KMS-11 (cell line): Measurements from ENCODE around the gene SMYD2.
A peak's percentile ranks its signal among the peaks of the same experiment; 100 is the strongest.

Source experiments
- H2AFZ ChIP-seq: fragments of 200-600 bp; sonication (generic); 2 replicates; pipeline ENCODE4 v1.6.1; 2016; ENCODE audit warnings: antibody characterized with exemption, mixed run types, low read depth
- H3K27ac ChIP-seq: fragments of 200-600 bp; sonication (generic); 2 replicates; pipeline ENCODE4 v1.6.1; 2016; ENCODE audit warnings: mild to moderate bottlenecking, mixed run types
- H3K27me3 ChIP-seq: fragments of 200-600 bp; sonication (generic); 2 replicates; pipeline ENCODE4 v1.6.1; 2017; ENCODE audit warnings: mild to moderate bottlenecking, low read depth, mixed run types, moderate library complexity; ENCODE audit not compliant: insufficient read depth
- H3K36me3 ChIP-seq: fragments of 200-600 bp; sonication (generic); 2 replicates; pipeline ENCODE4 v1.6.1; 2017; ENCODE audit warnings: mild to moderate bottlenecking, mixed run types; ENCODE audit not compliant: insufficient read depth
- H3K4me1 ChIP-seq: fragments of 200-600 bp; sonication (generic); 2 replicates; pipeline ENCODE4 v1.6.1; 2016; ENCODE audit warnings: mild to moderate bottlenecking, low read depth, mixed run types; ENCODE audit not compliant: poor library complexity, severe bottlenecking
- H3K4me2 ChIP-seq: fragments of 200-600 bp; sonication (generic); 2 replicates; pipeline ENCODE4 v1.7.0; 2016; ENCODE audit warnings: mild to moderate bottlenecking, mixed run types
- H3K4me3 ChIP-seq: fragments of 200-600 bp; sonication (generic); IDR thresholded peaks from 2 replicates; pipeline ENCODE4 v1.6.1; 2017; ENCODE audit warnings: low read depth, low read length, mixed read lengths; ENCODE audit not compliant: insufficient read depth
- H3K79me2 ChIP-seq: fragments of 200-600 bp; sonication (generic); 2 replicates; pipeline ENCODE4 v1.6.1; 2016; ENCODE audit warnings: low read depth, mixed run types; ENCODE audit not compliant: insufficient read depth
- H3K9ac ChIP-seq: fragments of 200-600 bp; sonication (generic); 2 replicates; pipeline ENCODE4 v1.6.1; 2016; ENCODE audit warnings: mild to moderate bottlenecking, mixed run types
- H4K20me1 ChIP-seq: fragments of 200-600 bp; sonication (generic); 2 replicates; pipeline ENCODE4 v1.6.1; 2016; ENCODE audit warnings: mild to moderate bottlenecking, mixed run types; ENCODE audit not compliant: insufficient read depth
- TF ChIP-seq, protein P1 (sequence below): fragments of 200-600 bp; sonication (generic); conservative IDR thresholded peaks from 2 replicates; pipeline ENCODE4 v1.6.1; 2017; ENCODE audit warnings: low read depth, mild to moderate bottlenecking, antibody characterized with exemption, low read length, moderate library complexity, mixed read lengths

Gene SMYD2, protein sequence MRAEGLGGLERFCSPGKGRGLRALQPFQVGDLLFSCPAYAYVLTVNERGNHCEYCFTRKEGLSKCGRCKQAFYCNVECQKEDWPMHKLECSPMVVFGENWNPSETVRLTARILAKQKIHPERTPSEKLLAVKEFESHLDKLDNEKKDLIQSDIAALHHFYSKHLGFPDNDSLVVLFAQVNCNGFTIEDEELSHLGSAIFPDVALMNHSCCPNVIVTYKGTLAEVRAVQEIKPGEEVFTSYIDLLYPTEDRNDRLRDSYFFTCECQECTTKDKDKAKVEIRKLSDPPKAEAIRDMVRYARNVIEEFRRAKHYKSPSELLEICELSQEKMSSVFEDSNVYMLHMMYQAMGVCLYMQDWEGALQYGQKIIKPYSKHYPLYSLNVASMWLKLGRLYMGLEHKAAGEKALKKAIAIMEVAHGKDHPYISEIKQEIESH

DNA sequence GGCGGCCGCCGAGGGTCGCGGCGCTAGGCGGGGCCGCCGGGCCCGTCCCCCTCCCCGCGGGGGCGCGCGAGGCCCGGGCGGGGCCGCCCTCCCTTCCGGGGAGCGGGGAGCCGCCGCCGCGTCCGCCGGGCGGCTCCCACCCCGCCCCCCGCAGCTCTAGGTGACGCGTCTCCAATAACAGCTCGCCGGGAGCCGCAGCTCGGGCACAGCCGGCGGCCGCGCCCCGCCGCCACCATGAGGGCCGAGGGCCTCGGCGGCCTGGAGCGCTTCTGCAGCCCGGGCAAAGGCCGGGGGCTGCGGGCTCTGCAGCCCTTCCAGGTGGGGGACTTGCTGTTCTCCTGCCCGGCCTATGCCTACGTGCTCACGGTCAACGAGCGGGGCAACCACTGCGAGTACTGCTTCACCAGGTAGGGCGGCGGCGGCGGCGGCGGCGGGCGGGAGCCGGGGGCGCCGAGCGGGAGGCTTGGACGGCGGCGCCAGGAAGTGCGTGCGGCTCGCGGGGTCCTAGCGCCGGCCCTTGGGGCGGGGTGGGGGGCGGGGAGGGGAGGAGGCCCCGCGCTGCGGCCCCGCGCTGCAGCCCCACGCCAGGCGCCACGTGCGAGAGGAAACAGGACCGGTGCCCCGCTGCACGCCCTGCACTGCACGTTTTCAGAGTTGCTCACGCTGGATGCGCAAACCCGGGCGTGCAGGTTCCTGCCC is at the start of gene SMYD2:
SMYD2 (plus strand) TSS at position 139 of the 699 bp plus-strand sequence; CDS start at position 235, 96 bp downstream.
- peaks cover 36% of the 10 kb centered on the region; the same call in 1 of the 2 replicates for H3K79me2 ChIP-seq
- H3K27me3 ChIP-seq: no peaks in the 10 kb centered on the region
- H2AFZ ChIP-seq: peak within 1 kb of the TSS; percentile 91
- no peaks in the 10 kb centered on the region for H3K36me3 ChIP-seq
- TF ChIP-seq, protein P1, sequence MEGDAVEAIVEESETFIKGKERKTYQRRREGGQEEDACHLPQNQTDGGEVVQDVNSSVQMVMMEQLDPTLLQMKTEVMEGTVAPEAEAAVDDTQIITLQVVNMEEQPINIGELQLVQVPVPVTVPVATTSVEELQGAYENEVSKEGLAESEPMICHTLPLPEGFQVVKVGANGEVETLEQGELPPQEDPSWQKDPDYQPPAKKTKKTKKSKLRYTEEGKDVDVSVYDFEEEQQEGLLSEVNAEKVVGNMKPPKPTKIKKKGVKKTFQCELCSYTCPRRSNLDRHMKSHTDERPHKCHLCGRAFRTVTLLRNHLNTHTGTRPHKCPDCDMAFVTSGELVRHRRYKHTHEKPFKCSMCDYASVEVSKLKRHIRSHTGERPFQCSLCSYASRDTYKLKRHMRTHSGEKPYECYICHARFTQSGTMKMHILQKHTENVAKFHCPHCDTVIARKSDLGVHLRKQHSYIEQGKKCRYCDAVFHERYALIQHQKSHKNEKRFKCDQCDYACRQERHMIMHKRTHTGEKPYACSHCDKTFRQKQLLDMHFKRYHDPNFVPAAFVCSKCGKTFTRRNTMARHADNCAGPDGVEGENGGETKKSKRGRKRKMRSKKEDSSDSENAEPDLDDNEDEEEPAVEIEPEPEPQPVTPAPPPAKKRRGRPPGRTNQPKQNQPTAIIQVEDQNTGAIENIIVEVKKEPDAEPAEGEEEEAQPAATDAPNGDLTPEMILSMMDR: no peak
- peak within 1 kb of the TSS; percentile 93 for H3K9ac ChIP-seq
- H3K27ac ChIP-seq: peak within 1 kb of the TSS; percentile 84
- no peaks in the 10 kb centered on the region for H4K20me1 ChIP-seq
- peak within 1 kb of the TSS; percentile 85 for H3K4me2 ChIP-seq
- peak within 1 kb of the TSS; percentile 68 for H3K4me3 ChIP-seq
- peaks cover 25% of the 10 kb centered on the region for H3K4me1 ChIP-seq

DNA sequence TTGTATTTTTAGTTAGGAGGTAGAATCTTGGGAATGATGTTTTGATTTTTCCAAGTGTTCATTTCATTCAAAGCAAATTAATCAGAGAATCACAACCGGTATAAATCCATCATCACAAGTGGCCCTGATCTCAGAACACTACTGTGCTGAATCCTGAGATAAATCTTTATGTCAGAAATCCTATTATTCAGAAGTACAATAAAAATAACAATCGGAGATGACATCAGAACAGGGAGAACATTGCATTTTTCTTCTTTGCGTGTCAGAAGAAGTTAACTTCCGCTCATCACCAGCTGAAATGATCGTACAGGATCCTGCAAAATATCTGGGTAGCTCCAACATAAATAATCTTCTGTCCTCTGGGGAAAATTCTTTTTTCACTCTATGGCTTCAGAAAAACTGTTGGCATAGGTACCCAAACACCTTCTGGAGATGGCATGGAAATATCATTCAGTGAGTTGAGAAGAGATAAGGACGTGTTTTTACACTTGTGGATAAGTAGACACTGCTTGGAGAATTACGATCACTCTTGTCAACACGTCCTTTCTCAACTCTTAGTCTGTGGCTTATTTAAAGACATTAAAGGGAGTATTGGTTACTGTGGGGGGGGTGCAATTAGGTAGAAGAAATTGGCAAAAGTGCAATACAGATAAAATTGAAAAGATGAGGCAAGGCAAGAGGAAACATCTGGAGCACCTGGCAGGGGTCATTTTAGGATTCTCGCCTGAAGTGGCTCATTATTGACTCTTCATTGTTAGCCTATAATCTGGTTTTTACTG is 46.9 kb upstream of the SMYD2 start:
- H3K4me3 ChIP-seq: no peak overlapping the region
- H3K27me3 ChIP-seq: no peaks in the 10 kb centered on the region
- H3K36me3 ChIP-seq: no peaks in the 10 kb centered on the region
- H3K9ac ChIP-seq: no peak overlapping the region
- no peaks in the 10 kb centered on the region for H3K79me2 ChIP-seq
- H3K4me2 ChIP-seq: no peak overlapping the region
- no peaks in the 10 kb centered on the region for H3K4me1 ChIP-seq
- no peak overlapping the region for H2AFZ ChIP-seq
- H4K20me1 ChIP-seq: no peaks in the 10 kb centered on the region
- no peak overlapping the region for H3K27ac ChIP-seq
- TF ChIP-seq, protein P1: no peak

DNA sequence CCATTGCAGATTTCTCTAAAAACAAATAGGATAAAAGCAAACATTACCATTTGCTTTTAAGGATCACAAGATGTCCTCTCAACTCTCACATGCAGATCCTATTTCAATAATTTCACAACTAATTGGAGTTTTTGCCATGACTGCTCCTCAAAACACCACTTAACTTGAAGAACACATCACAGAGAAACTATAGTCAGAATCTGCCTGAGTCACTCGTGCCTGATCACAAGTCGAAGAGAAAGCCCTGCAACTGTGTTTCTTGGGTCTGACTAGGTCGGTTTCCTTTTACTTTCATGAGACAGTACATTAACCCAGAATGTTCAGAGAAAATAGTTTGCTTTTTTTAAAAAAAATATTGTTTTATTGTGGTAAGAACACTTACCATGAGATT is 46.3 kb upstream of the SMYD2 start:
- no peak overlapping the region for H2AFZ ChIP-seq
- H3K27me3 ChIP-seq: no peaks in the 10 kb centered on the region
- H3K4me2 ChIP-seq: no peak overlapping the region
- H3K79me2 ChIP-seq: no peaks in the 10 kb centered on the region
- H3K4me3 ChIP-seq: no peak overlapping the region
- TF ChIP-seq, protein P1: no peak
- H4K20me1 ChIP-seq: no peaks in the 10 kb centered on the region
- H3K36me3 ChIP-seq: no peaks in the 10 kb centered on the region
- no peak overlapping the region for H3K9ac ChIP-seq
- H3K27ac ChIP-seq: no peak overlapping the region
- H3K4me1 ChIP-seq: no peaks in the 10 kb centered on the region

DNA sequence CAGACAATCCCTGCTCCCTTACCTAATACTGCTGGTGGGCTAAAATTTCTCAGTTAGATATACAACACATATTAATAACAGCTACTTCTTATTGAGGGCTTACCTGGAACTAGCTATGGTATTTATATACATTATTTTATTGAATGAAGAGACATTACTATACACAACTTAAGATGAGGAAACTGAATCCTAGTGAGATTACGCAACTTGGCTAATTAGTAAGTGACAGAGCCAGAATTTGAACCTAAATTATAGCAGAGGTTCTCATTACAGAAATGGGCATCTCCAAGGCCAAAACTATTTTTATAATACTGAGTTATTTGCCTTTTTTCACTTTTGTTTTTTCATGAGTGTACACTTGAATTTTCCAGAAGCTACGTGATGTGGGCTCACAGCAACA is 44.5 kb upstream of the SMYD2 start:
- no peaks in the 10 kb centered on the region for H4K20me1 ChIP-seq
- H3K27me3 ChIP-seq: no peaks in the 10 kb centered on the region
- TF ChIP-seq, protein P1: no peak

More for the DNA sequence above, 44.5 kb upstream of the SMYD2 start:
- H3K79me2 ChIP-seq: no peaks in the 10 kb centered on the region
- no peaks in the 10 kb centered on the region for H3K36me3 ChIP-seq
- H3K4me2 ChIP-seq: no peak overlapping the region
- no peak overlapping the region for H3K4me3 ChIP-seq
- H3K27ac ChIP-seq: no peak overlapping the region
- H2AFZ ChIP-seq: no peak overlapping the region
- H3K9ac ChIP-seq: no peak overlapping the region
- H3K4me1 ChIP-seq: no peaks in the 10 kb centered on the region
